ENCODE results near the gene COG5.
"Not testable (repeated sequence)": the region's sequence is repeated elsewhere in the genome, so short reads cannot be mapped to it uniquely, and the experiment has no call there.

Gene COG5

GRCh38 chr7:107160389-107160788 lies 403.3 kb downstream of the COG5 start:
- DNase-seq (ENCODE audit: low read depth, low spot score): no peak

- no peak for DNase-seq (ENCODE audit: low read depth, low spot score)
Measured at GRCh38 chr7:107158028-107158427, 405.7 kb downstream of the COG5 start.

GRCh38 chr7:107157091-107157490 lies 406.6 kb downstream of the COG5 start:
- no peak for DNase-seq (ENCODE audit: low read depth, low spot score)

- DNase-seq (ENCODE audit: low read depth, low spot score): not testable (repeated sequence)
Measured at GRCh38 chr7:107155726-107156125, 408.0 kb downstream of the COG5 start.

GRCh38 chr7:107154826-107155225 lies 408.9 kb downstream of the COG5 start:
- DNase-seq (ENCODE audit: low read depth, low spot score): no peak

- no peak for DNase-seq (ENCODE audit: low read depth, low spot score)
Measured at GRCh38 chr7:107152011-107152410, 411.7 kb downstream of the COG5 start.
